ENCODE results near the gene PAXIP1. TPM values are rescaled to one million over a fixed set of nuclear protein-coding genes. Genes with fewer than 3 reads are reported as not detected.

Gene PAXIP1
- polyA plus RNA-seq (2013, experiment 1 of 2): 9.5 TPM
- polyA plus RNA-seq (2013, experiment 2 of 2): 9.5 TPM

GRCh38 chr7:155003092-155003375 is at the start of gene PAXIP1:
PAXIP1 (minus strand) TSS chr7:155003124; CDS start chr7:155002929, 195 bp downstream.
- no peak for DNase-seq
- H3K27me3 ChIP-seq (ENCODE audit: control insufficient read depth in 1 of 2, insufficient read depth in 1 of 2, low read length in 2 of 2): no peaks in the 10 kb centered on the region
- H2BK120ac ChIP-seq (ENCODE audit: low read depth, low read length): peak within 1 kb of the TSS; percentile 100
- no peaks in the 10 kb centered on the region for H3K9me3 ChIP-seq (ENCODE audit: control insufficient read depth, low read length)
- H3K4ac ChIP-seq (ENCODE audit: low read depth in 1 of 2, low read length in 2 of 2): peak within 1 kb of the TSS; percentile 97 to 99
- peak within 1 kb of the TSS; percentile 70 for H3K27ac ChIP-seq (ENCODE audit: low read length, poor library complexity, severe bottlenecking)
- H3K79me1 ChIP-seq (replicated peaks; ENCODE audit: low read length, poor library complexity, severe bottlenecking): peaks cover 16% of the 10 kb centered on the region
- H3K9ac ChIP-seq (ENCODE audit: low read length): peak within 1 kb of the TSS; percentile 91
- peak within 1 kb of the TSS in 1 of 2 experiments; percentile 99 for H3K14ac ChIP-seq (ENCODE audit: low read length in 2 of 2)
- peak within 1 kb of the TSS; percentile 100 for H4K91ac ChIP-seq (ENCODE audit: low read length)
- H4K8ac ChIP-seq (ENCODE audit: low read length): peak within 1 kb of the TSS; percentile 96
- peak within 1 kb of the TSS; percentile 100 for H2BK5ac ChIP-seq (ENCODE audit: low read depth, low read length, poor library complexity, severe bottlenecking)
- H3K4me3 ChIP-seq (ENCODE audit: insufficient read depth in 1 of 2, low read depth in 1 of 2, low read length in 2 of 2): peak within 1 kb of the TSS; percentile 80 to 86
- peak within 1 kb of the TSS; percentile 74 for H2AFZ ChIP-seq (ENCODE audit: low read depth, low read length)
- peaks cover 8% of the 10 kb centered on the region for H3K4me1 ChIP-seq (ENCODE audit: control insufficient read depth, insufficient read depth, low read depth, low read length)
- no peak within 1 kb of the TSS for H2AK5ac ChIP-seq (ENCODE audit: low read length, severe bottlenecking)
- H3K4me2 ChIP-seq (ENCODE audit: low read length, poor library complexity, severe bottlenecking): peak within 1 kb of the TSS; percentile 84
- H2BK12ac ChIP-seq (ENCODE audit: low read length in 2 of 2): peak within 1 kb of the TSS; percentile 78 to 100
- 2% methylated on average over 22 of the region's 44 CpGs for WGBS
- H3K18ac ChIP-seq (ENCODE audit: low read depth in 1 of 2, low read length in 2 of 2): peak within 1 kb of the TSS; percentile 98 to 99
- H2BK15ac ChIP-seq (ENCODE audit: low read depth, poor library complexity, severe bottlenecking): peak within 1 kb of the TSS; percentile 61
- peak within 1 kb of the TSS in 1 of 2 experiments; percentile 99 for H3K23ac ChIP-seq (ENCODE audit: low read length in 2 of 2)
- peaks cover 2 to 9% of the 10 kb centered on the region in 2 experiments for H3K36me3 ChIP-seq (ENCODE audit: control insufficient read depth in 1 of 2, insufficient read depth in 2 of 2, low read depth in 1 of 2, low read length in 2 of 2)

GRCh38 chr7:155051355-155051754 is 48.4 kb upstream of the PAXIP1 start:
- H2BK12ac ChIP-seq (ENCODE audit: low read length in 2 of 2): no peak overlapping the region

GRCh38 chr7:155048006-155048405 is 45.1 kb upstream of the PAXIP1 start:
- H3K4me1 ChIP-seq (ENCODE audit: control insufficient read depth, insufficient read depth, low read depth, low read length): no peaks in the 10 kb centered on the region
- no peak overlapping the region for H3K27ac ChIP-seq (ENCODE audit: low read length, poor library complexity, severe bottlenecking)
- no peak overlapping the region for H3K23ac ChIP-seq (ENCODE audit: low read length in 2 of 2)
- no peaks in the 10 kb centered on the region for H3K9me3 ChIP-seq (ENCODE audit: control insufficient read depth, low read length)
- no peak overlapping the region for H2BK120ac ChIP-seq (ENCODE audit: low read depth, low read length)
- H2AK5ac ChIP-seq (ENCODE audit: low read length, severe bottlenecking): no peak overlapping the region
- H3K14ac ChIP-seq (ENCODE audit: low read length in 2 of 2): no peak overlapping the region
- no peak overlapping the region for H4K8ac ChIP-seq (ENCODE audit: low read length)
- H3K79me1 ChIP-seq (replicated peaks; ENCODE audit: low read length, poor library complexity, severe bottlenecking): no peaks in the 10 kb centered on the region
- no peaks in the 10 kb centered on the region for H3K27me3 ChIP-seq (ENCODE audit: control insufficient read depth in 1 of 2, insufficient read depth in 1 of 2, low read length in 2 of 2)
- H2AFZ ChIP-seq (ENCODE audit: low read depth, low read length): no peak overlapping the region
- H3K4me2 ChIP-seq (ENCODE audit: low read length, poor library complexity, severe bottlenecking): no peak overlapping the region
- no peaks in the 10 kb centered on the region for H3K36me3 ChIP-seq (ENCODE audit: control insufficient read depth in 1 of 2, insufficient read depth in 2 of 2, low read depth in 1 of 2, low read length in 2 of 2)
- H3K18ac ChIP-seq (ENCODE audit: low read depth in 1 of 2, low read length in 2 of 2): no peak overlapping the region
- H3K4me3 ChIP-seq (ENCODE audit: insufficient read depth in 1 of 2, low read depth in 1 of 2, low read length in 2 of 2): no peak overlapping the region
- H3K4ac ChIP-seq (ENCODE audit: low read depth in 1 of 2, low read length in 2 of 2): no peak overlapping the region
- H2BK5ac ChIP-seq (ENCODE audit: low read depth, low read length, poor library complexity, severe bottlenecking): no peak overlapping the region
- H2BK12ac ChIP-seq (ENCODE audit: low read length in 2 of 2): no peak overlapping the region
- no CpG with 5 or more reads among the region's 4 CpGs for WGBS
- H3K9ac ChIP-seq (ENCODE audit: low read length): no peak overlapping the region
- no peak overlapping the region for H2BK15ac ChIP-seq (ENCODE audit: low read depth, poor library complexity, severe bottlenecking)
- H4K91ac ChIP-seq (ENCODE audit: low read length): no peak overlapping the region
- DNase-seq: no peak

More at GRCh38 chr7:155051355-155051754, 48.4 kb upstream of the PAXIP1 start:
- Histone ChIP-seq H3K36me3 (ENCODE audit: control insufficient read depth in 1 of 2, insufficient read depth in 2 of 2, low read depth in 1 of 2, low read length in 2 of 2) (no peaks in the 10 kb centered on the region), H4K91ac (ENCODE audit: low read length) (no peak overlapping the region), H3K27me3 (ENCODE audit: control insufficient read depth in 1 of 2, insufficient read depth in 1 of 2, low read length in 2 of 2) (no peaks in the 10 kb centered on the region), H2AK5ac (ENCODE audit: low read length, severe bottlenecking) (no peak overlapping the region), H3K4me1 (ENCODE audit: control insufficient read depth, insufficient read depth, low read depth, low read length) (no peaks in the 10 kb centered on the region), H3K23ac (ENCODE audit: low read length in 2 of 2) (no peak overlapping the region), H3K18ac (ENCODE audit: low read depth in 1 of 2, low read length in 2 of 2) (no peak overlapping the region), H2AFZ (ENCODE audit: low read depth, low read length) (no peak overlapping the region), H2BK5ac (ENCODE audit: low read depth, low read length, poor library complexity, severe bottlenecking) (no peak overlapping the region), H3K4me3 (ENCODE audit: insufficient read depth in 1 of 2, low read depth in 1 of 2, low read length in 2 of 2) (no peak overlapping the region), H3K27ac (ENCODE audit: low read length, poor library complexity, severe bottlenecking) (no peak overlapping the region), H3K4ac (ENCODE audit: low read depth in 1 of 2, low read length in 2 of 2) (no peak overlapping the region), H3K9ac (ENCODE audit: low read length) (no peak overlapping the region), H2BK15ac (ENCODE audit: low read depth, poor library complexity, severe bottlenecking) (no peak overlapping the region), H3K14ac (ENCODE audit: low read length in 2 of 2) (no peak overlapping the region), H2BK120ac (ENCODE audit: low read depth, low read length) (no peak overlapping the region), H4K8ac (ENCODE audit: low read length) (no peak overlapping the region), H3K9me3 (ENCODE audit: control insufficient read depth, low read length) (no peaks in the 10 kb centered on the region), H3K79me1 (replicated peaks; ENCODE audit: low read length, poor library complexity, severe bottlenecking) (no peaks in the 10 kb centered on the region), H3K4me2 (ENCODE audit: low read length, poor library complexity, severe bottlenecking) (no peak overlapping the region)
- DNase-seq: no peak
- WGBS: 83% methylated on average over 2 of the region's 4 CpGs

GRCh38 chr7:155043756-155044155 is 40.8 kb upstream of the PAXIP1 start:
- H3K14ac ChIP-seq (ENCODE audit: low read length in 2 of 2): no peak overlapping the region
- H2BK15ac ChIP-seq (ENCODE audit: low read depth, poor library complexity, severe bottlenecking): no peak overlapping the region
- no peaks in the 10 kb centered on the region for H3K79me1 ChIP-seq (replicated peaks; ENCODE audit: low read length, poor library complexity, severe bottlenecking)
- H4K8ac ChIP-seq (ENCODE audit: low read length): no peak overlapping the region
- H3K36me3 ChIP-seq (ENCODE audit: control insufficient read depth in 1 of 2, insufficient read depth in 2 of 2, low read depth in 1 of 2, low read length in 2 of 2): no peaks in the 10 kb centered on the region
- no peak overlapping the region for H3K18ac ChIP-seq (ENCODE audit: low read depth in 1 of 2, low read length in 2 of 2)
- 64% methylated on average over 4 of the region's 4 CpGs for WGBS
- H3K23ac ChIP-seq (ENCODE audit: low read length in 2 of 2): no peak overlapping the region
- no peak overlapping the region for H4K91ac ChIP-seq (ENCODE audit: low read length)
- H2AFZ ChIP-seq (ENCODE audit: low read depth, low read length): no peak overlapping the region
- DNase-seq: no peak
- no peaks in the 10 kb centered on the region for H3K4me1 ChIP-seq (ENCODE audit: control insufficient read depth, insufficient read depth, low read depth, low read length)
- no peak overlapping the region for H3K4ac ChIP-seq (ENCODE audit: low read depth in 1 of 2, low read length in 2 of 2)
- H2AK5ac ChIP-seq (ENCODE audit: low read length, severe bottlenecking): no peak overlapping the region
- H2BK12ac ChIP-seq (ENCODE audit: low read length in 2 of 2): no peak overlapping the region
- no peak overlapping the region for H2BK120ac ChIP-seq (ENCODE audit: low read depth, low read length)
- H3K9ac ChIP-seq (ENCODE audit: low read length): no peak overlapping the region
- no peak overlapping the region for H3K4me3 ChIP-seq (ENCODE audit: insufficient read depth in 1 of 2, low read depth in 1 of 2, low read length in 2 of 2)
- no peaks in the 10 kb centered on the region for H3K27me3 ChIP-seq (ENCODE audit: control insufficient read depth in 1 of 2, insufficient read depth in 1 of 2, low read length in 2 of 2)
- no peak overlapping the region for H3K4me2 ChIP-seq (ENCODE audit: low read length, poor library complexity, severe bottlenecking)
- H3K27ac ChIP-seq (ENCODE audit: low read length, poor library complexity, severe bottlenecking): no peak overlapping the region
- no peak overlapping the region for H2BK5ac ChIP-seq (ENCODE audit: low read depth, low read length, poor library complexity, severe bottlenecking)
- H3K9me3 ChIP-seq (ENCODE audit: control insufficient read depth, low read length): no peaks in the 10 kb centered on the region

Data from mesenchymal stem cell (in vitro differentiated cells and primary cell).